GM20000 (cell line): ENCODE results near the gene FRMD5.

Source experiments
- DNase-seq: peaks from one replicate; pipeline ENCODE4 v3.0.0; 2012; ENCODE audit warnings: low spot score
- CTCF ChIP-seq: IDR thresholded peaks from 2 replicates; pipeline ENCODE4 v1.5.1; 2012; ENCODE audit warnings: mild to moderate bottlenecking, control low read depth; ENCODE audit errors: extremely low read depth, missing control alignments

The FRMD5 gene

GRCh38 chr15:44147636-44148035, 47.4 kb downstream of the FRMD5 start:
- DNase-seq: no peak
- TF ChIP-seq CTCF: no peak

GRCh38 chr15:44145495-44145894, 49.6 kb downstream of the FRMD5 start:
- TF ChIP-seq CTCF: no peak
- no peak for DNase-seq

- DNase-seq: no peak
- no peak for TF ChIP-seq CTCF
Measured at GRCh38 chr15:44144992-44145391, 50.1 kb downstream of the FRMD5 start.

- no peak for DNase-seq
- TF ChIP-seq CTCF: no peak
Measured at GRCh38 chr15:44144184-44144583, 50.9 kb downstream of the FRMD5 start.

GRCh38 chr15:44137750-44138149, 57.3 kb downstream of the FRMD5 start:
- TF ChIP-seq CTCF: no peak
- no peak for DNase-seq

- DNase-seq: no peak
- TF ChIP-seq CTCF: no peak
Measured at GRCh38 chr15:44136991-44137477, 58.0 kb downstream of the FRMD5 start.

- DNase-seq: no peak
- no peak for TF ChIP-seq CTCF
Measured at GRCh38 chr15:44132057-44132456, 63.0 kb downstream of the FRMD5 start.
